Measurements from ENCODE around the gene HOXA10.

Gene HOXA10

GRCh38 chr7:27165089-27165995, 8.8 kb downstream of the HOXA10 start, which contains the start of gene HOXA9:
Gene HOXA9, minus strand, starts transcription at chr7:27165537. Its CDS starts 80 bp downstream, at chr7:27165457.
- no peak for DNase-seq

- DNase-seq: no peak
Measured at GRCh38 chr7:27164367-27165088, 9.6 kb downstream of the HOXA10 start.

GRCh38 chr7:27164045-27164366, 10.1 kb downstream of the HOXA10 start:
- no peak for DNase-seq

GRCh38 chr7:27163288-27164044, 10.7 kb downstream of the HOXA10 start:
- no peak for DNase-seq

- no peak for DNase-seq
Measured at GRCh38 chr7:27162561-27163287, 11.4 kb downstream of the HOXA10 start.

- DNase-seq: no peak
Measured at GRCh38 chr7:27161721-27162560, 12.2 kb downstream of the HOXA10 start.

- DNase-seq: peak; percentile 51 to 62
Measured at GRCh38 chr7:27161214-27161720, 12.9 kb downstream of the HOXA10 start.

GRCh38 chr7:27160546-27161213, 13.4 kb downstream of the HOXA10 start:
- peak; percentile 71 to 82 for DNase-seq

- no peak for DNase-seq
Measured at GRCh38 chr7:27160145-27160545, 14.0 kb downstream of the HOXA10 start.

GRCh38 chr7:27159266-27160144, 14.6 kb downstream of the HOXA10 start:
- DNase-seq: no peak

GRCh38 chr7:27158436-27159265, 15.5 kb downstream of the HOXA10 start:
- DNase-seq: no peak

- no peak for DNase-seq
Measured at GRCh38 chr7:27157702-27158431, 16.3 kb downstream of the HOXA10 start.

GRCh38 chr7:27156916-27157701, 17.0 kb downstream of the HOXA10 start:
- no peak for DNase-seq

GRCh38 chr7:27156508-27156898, 17.6 kb downstream of the HOXA10 start, which contains the start of gene HOXA7:
Gene HOXA7, minus strand, starts transcription at chr7:27156675. Its CDS starts 130 bp downstream, at chr7:27156545.
- DNase-seq: no peak

GRCh38 chr7:27155816-27156507, 18.2 kb downstream of the HOXA10 start:
- DNase-seq: no peak
